Neural progenitor cell (in vitro differentiated cells): Measurements from ENCODE around the gene CERS6.

Source experiments
- CTCF ChIP-seq: fragments of 200-600 bp; sonication (generic); IDR thresholded peaks from 2 replicates; pipeline ENCODE4 v1.5.1; 2017; ENCODE audit warnings: antibody characterized with exemption, mild to moderate bottlenecking
- EZH2 ChIP-seq: fragments of 200-600 bp; sonication (generic); IDR thresholded peaks from 2 replicates; pipeline ENCODE4 v1.6.1; 2017; ENCODE audit warnings: antibody characterized with exemption, mild to moderate bottlenecking, moderate library complexity
- EZH2phosphoT487 ChIP-seq: fragments of 200-600 bp; sonication (generic); IDR thresholded peaks from 2 replicates; pipeline ENCODE4 v1.6.1; 2017; ENCODE audit warnings: antibody characterized with exemption

GRCh38 chr2:168790226-168790902 is 334.3 kb downstream of the CERS6 start:
- TF ChIP-seq EZH2 (no peak), CTCF (no peak), EZH2phosphoT487 (no peak)
